Activated CD8-positive, alpha-beta T cell treated with anti-CD3 and anti-CD28 coated beads, Interleukin-2, amount 10 ng/mL, durations not matched to agents 7 days and 5 days (primary cell): ENCODE results near the gene PPIF. TPM values are rescaled to one million over a fixed set of nuclear protein-coding genes. Genes with fewer than 3 reads are reported as not detected.

Experiments
- ATAC-seq: fragments of 150-1000 bp; cut with Tn5 transposase; one replicate; pipeline ENCODE4 v1.10.0; 2021; ENCODE audit warnings: moderate library complexity
- CTCF ChIA-PET: fragments of 350-600 bp; sonication (Branson Sonifier 250); formaldehyde crosslinking; loops from one replicate; lab custom pipeline; 2021; ENCODE audit warnings: antibody characterized with exemption; lab: Charles Lee
- POLR2A ChIA-PET: fragments of 350-600 bp; sonication (Branson Sonifier 250); formaldehyde crosslinking; loops from one replicate; lab custom pipeline; 2021; ENCODE audit warnings: antibody characterized with exemption; lab: Charles Lee
- DNase-seq: peaks from one replicate; pipeline ENCODE4 v3.0.0-alpha.2; 2020
- H3K27ac Mint-ChIP-seq: one replicate; pipeline ENCODE4 v1.8.0; 2021; ENCODE audit warnings: mild to moderate bottlenecking, mixed read lengths
- H3K27me3 Mint-ChIP-seq: one replicate; pipeline ENCODE4 v1.8.0; 2021; ENCODE audit warnings: low read depth, mixed read lengths
- H3K36me3 Mint-ChIP-seq: one replicate; pipeline ENCODE4 v1.8.0; 2021; ENCODE audit warnings: low read depth, mixed read lengths
- H3K4me1 Mint-ChIP-seq: one replicate; pipeline ENCODE4 v1.8.0; 2021; ENCODE audit warnings: low read depth, mixed read lengths
- H3K4me3 Mint-ChIP-seq: one replicate; pipeline ENCODE4 v1.8.0; 2021; ENCODE audit warnings: mild to moderate bottlenecking, mixed read lengths
- H3K9me3 Mint-ChIP-seq: one replicate; pipeline ENCODE4 v1.8.0; 2022; ENCODE audit warnings: mixed read lengths; ENCODE audit not compliant: insufficient read depth
- total RNA-seq, 2 experiments: library from RNA; stranded (reverse); gene quantifications; one replicate each; pipeline ENCODE4 v1.2.3, GENCODE V29; 2021

The PPIF gene
- total RNA-seq, 2 experiments from 2014 or later = 74.7 to 77.7 TPM

GRCh38 chr10:79377557-79378382 lies 30.5 kb downstream of the PPIF start:
- POLR2A ChIA-PET = no interaction called here
- Mint-ChIP-seq H3K4me3 (no peak overlapping the region), H3K9me3 (no peaks in the 10 kb centered on the region), H3K4me1 (peaks cover 4% of the 10 kb centered on the region), H3K27ac (no peak overlapping the region), H3K27me3 (peaks cover 5% of the 10 kb centered on the region), H3K36me3 (no peaks in the 10 kb centered on the region)
- CTCF ChIA-PET = no interaction called here
- DNase-seq (no peak), ATAC-seq (no peak)

- ATAC-seq (no peak), DNase-seq (no peak)
- ChIA-PET POLR2A (no interaction called here), CTCF (no interaction called here)
- H3K4me1 Mint-ChIP-seq = peaks cover 4% of the 10 kb centered on the region
- H3K4me3 Mint-ChIP-seq = no peak overlapping the region
- H3K9me3 Mint-ChIP-seq = no peaks in the 10 kb centered on the region
- peaks cover 1% of the 10 kb centered on the region for H3K27me3 Mint-ChIP-seq
- no peaks in the 10 kb centered on the region for H3K36me3 Mint-ChIP-seq
- H3K27ac Mint-ChIP-seq = no peak overlapping the region
Measured at GRCh38 chr10:79378383-79378646, 31.0 kb downstream of the PPIF start.

DNA sequence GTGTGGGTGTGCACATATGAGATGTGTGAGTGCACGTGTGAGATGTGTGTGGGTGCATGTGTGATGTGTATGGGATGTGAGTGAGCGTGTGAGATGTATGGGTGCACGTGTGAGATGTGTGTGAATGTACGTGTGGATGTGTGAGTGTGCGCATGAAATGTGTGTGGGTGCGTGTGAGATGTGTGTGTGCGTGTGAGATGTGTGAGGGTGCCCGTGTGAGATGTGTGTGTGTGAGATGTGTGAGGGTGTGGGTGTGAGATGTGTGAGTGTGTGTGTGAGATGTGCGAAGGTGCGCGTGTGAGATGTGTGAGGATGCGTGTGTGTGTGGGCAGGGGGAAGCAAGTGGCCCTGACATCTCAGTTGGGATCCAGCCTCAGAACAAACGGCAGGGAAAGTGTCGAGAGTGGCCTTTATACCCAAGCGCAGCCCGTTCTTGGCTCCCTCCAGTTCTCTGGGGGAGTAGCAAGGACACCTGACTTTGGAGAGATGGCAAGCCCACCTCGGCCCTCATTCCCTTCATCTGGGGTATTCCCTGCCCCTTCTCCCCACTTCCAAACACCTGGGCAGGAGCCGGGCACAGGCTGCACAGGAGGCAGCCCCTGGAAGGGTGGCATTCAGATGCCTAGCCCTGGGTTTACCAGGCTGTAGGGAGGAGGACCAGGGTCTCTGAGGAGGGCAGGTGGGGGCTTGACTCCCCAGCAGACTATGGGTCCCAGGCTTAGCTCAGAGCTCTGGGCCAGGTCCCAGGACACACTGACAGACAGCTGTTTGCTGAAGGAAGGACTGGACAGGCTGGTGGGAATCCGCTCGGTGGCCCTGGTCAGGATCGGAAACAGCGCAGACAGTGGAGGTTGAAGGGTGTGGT lies 31.6 kb downstream of the PPIF start:
- H3K4me1 Mint-ChIP-seq = peaks cover 4% of the 10 kb centered on the region
- no peak overlapping the region for H3K4me3 Mint-ChIP-seq
- H3K36me3 Mint-ChIP-seq = no peaks in the 10 kb centered on the region
- DNase-seq = no peak
- no peaks in the 10 kb centered on the region for H3K9me3 Mint-ChIP-seq
- ChIA-PET POLR2A (no interaction called here), CTCF (interaction anchor here (1.0 kb wide), 1 partner anchor 109 kb away, joined by 4 read pairs; no protein-coding TSS in a partner anchor)
- H3K27me3 Mint-ChIP-seq = no peaks in the 10 kb centered on the region
- ATAC-seq = no peak
- no peak overlapping the region for H3K27ac Mint-ChIP-seq

DNA sequence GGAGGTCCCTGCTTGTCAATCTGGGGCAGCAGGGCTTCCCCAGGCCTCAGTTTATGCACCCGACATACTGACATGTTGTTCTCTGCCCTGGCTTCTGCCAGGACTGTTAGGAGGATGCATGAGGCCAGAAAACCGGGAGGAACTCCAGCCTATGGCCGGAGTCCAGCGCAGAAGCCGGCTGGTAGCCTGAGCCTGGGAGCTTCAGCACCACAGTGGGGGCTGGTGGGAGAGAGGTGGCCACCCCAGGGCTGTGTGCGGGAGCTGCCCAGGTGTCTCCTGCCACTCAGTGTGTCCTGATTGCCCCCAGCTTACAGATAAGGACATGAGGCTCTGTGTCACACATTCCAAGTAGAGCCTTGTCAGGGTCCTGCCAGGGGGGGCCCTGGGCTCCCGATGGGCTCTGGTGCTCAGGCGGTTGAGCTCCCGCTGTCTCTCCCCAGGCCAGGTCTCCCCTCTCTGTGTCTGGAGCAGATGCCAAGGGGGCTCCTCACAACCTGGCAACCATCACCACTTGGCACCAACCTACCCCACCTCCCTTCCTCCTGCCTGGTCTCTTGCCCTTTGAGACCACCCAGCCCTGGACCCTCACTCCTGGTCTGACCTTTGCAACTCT lies 32.3 kb downstream of the PPIF start:
- Mint-ChIP-seq H3K27ac (no peak overlapping the region), H3K9me3 (no peaks in the 10 kb centered on the region), H3K27me3 (no peaks in the 10 kb centered on the region), H3K4me1 (peaks cover 3% of the 10 kb centered on the region), H3K4me3 (no peak overlapping the region), H3K36me3 (no peaks in the 10 kb centered on the region)
- ChIA-PET POLR2A (no interaction called here), CTCF (interaction anchor here (1.0 kb wide), 1 partner anchor 108 kb away, joined by 4 read pairs; no protein-coding TSS in a partner anchor)
- DNase-seq (no peak), ATAC-seq (no peak)

DNA sequence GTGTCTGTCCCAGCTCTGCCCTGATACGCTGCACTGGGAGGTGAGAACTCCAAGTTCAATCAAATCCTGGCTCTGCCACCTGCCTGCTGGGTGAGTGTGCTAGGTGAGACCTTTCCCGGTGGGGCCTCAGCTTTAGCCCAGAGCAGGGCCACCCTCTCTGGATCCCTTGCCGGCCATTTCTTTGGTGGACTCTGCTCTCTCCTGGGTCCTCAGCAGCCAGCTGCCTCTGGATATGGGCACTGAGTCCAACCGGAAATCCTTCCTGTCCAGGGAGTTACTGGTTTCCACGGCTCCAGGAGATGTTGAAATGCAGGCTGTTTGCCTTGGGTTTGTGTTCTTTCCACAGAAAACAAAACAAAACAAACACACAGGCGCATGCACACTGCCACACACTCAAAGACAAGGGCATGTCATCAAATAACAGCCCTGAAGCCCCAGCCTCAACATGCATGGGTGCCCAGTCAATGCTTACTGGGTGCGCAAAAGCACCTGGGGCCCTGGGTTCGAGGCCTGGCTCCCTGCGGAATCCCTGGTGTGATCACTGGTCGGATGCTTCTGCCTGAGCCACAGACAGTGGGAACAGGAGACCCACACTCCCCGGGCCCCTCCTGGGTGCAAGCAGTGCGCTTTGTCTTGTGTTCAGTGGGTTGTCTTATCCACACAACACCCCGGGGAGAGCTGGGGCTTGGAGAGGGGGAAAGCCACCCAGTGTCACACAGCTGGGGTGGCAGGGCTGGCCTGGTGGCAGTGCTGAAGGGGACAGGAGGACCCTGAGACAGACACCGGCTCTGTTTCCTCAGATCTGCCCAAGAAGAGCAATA lies 33.1 kb downstream of the PPIF start:
- no peak for DNase-seq
- H3K27ac Mint-ChIP-seq = no peak overlapping the region
- POLR2A ChIA-PET = no interaction called here
- H3K9me3 Mint-ChIP-seq = no peaks in the 10 kb centered on the region
- no peak for ATAC-seq
- no peak overlapping the region for H3K4me3 Mint-ChIP-seq
- no peaks in the 10 kb centered on the region for H3K36me3 Mint-ChIP-seq
- H3K27me3 Mint-ChIP-seq = no peaks in the 10 kb centered on the region
- CTCF ChIA-PET = interaction anchor here (1.0 kb wide), 1 partner anchor 107 kb away, joined by 4 read pairs; no protein-coding TSS in a partner anchor
- H3K4me1 Mint-ChIP-seq = no peaks in the 10 kb centered on the region

- Mint-ChIP-seq H3K36me3 (no peaks in the 10 kb centered on the region), H3K9me3 (no peaks in the 10 kb centered on the region), H3K27ac (no peak overlapping the region), H3K27me3 (no peaks in the 10 kb centered on the region), H3K4me3 (no peak overlapping the region), H3K4me1 (no peaks in the 10 kb centered on the region)
- ChIA-PET CTCF (no interaction called here), POLR2A (no interaction called here)
- no peak for DNase-seq
- ATAC-seq = no peak
Measured at GRCh38 chr10:79380946-79381721, 33.9 kb downstream of the PPIF start.

- no peaks in the 10 kb centered on the region for H3K4me1 Mint-ChIP-seq
- no peak for DNase-seq
- no peak overlapping the region for H3K27ac Mint-ChIP-seq
- no peaks in the 10 kb centered on the region for H3K36me3 Mint-ChIP-seq
- no peak overlapping the region for H3K4me3 Mint-ChIP-seq
- no peaks in the 10 kb centered on the region for H3K27me3 Mint-ChIP-seq
- ATAC-seq = no peak
- H3K9me3 Mint-ChIP-seq = no peaks in the 10 kb centered on the region
- CTCF ChIA-PET = no interaction called here
- POLR2A ChIA-PET = no interaction called here
Measured at GRCh38 chr10:79381804-79382221, 34.5 kb downstream of the PPIF start.

GRCh38 chr10:79382491-79382941 lies 35.2 kb downstream of the PPIF start:
- POLR2A ChIA-PET = no interaction called here
- CTCF ChIA-PET = interaction anchor here (2.3 kb wide), 1 partner anchor 8 kb away, joined by 11 read pairs; no protein-coding TSS in a partner anchor
- H3K36me3 Mint-ChIP-seq = no peaks in the 10 kb centered on the region
- H3K4me1 Mint-ChIP-seq = no peaks in the 10 kb centered on the region
- DNase-seq (no peak), ATAC-seq (no peak)
- H3K9me3 Mint-ChIP-seq = no peaks in the 10 kb centered on the region
- no peak overlapping the region for H3K27ac Mint-ChIP-seq
- no peaks in the 10 kb centered on the region for H3K27me3 Mint-ChIP-seq
- H3K4me3 Mint-ChIP-seq = no peak overlapping the region

GRCh38 chr10:79383974-79384606 lies 36.8 kb downstream of the PPIF start:
- no peaks in the 10 kb centered on the region for H3K4me1 Mint-ChIP-seq
- CTCF ChIA-PET = interaction anchor here (2.3 kb wide), 1 partner anchor 10 kb away, joined by 11 read pairs; no protein-coding TSS in a partner anchor
- POLR2A ChIA-PET = no interaction called here
- no peaks in the 10 kb centered on the region for H3K36me3 Mint-ChIP-seq
- DNase-seq (no peak), ATAC-seq (no peak)
- no peaks in the 10 kb centered on the region for H3K27me3 Mint-ChIP-seq
- no peak overlapping the region for H3K4me3 Mint-ChIP-seq
- no peak overlapping the region for H3K27ac Mint-ChIP-seq
- H3K9me3 Mint-ChIP-seq = no peaks in the 10 kb centered on the region

GRCh38 chr10:79384773-79385391 lies 37.6 kb downstream of the PPIF start:
- ChIA-PET CTCF (no interaction called here), POLR2A (no interaction called here)
- Mint-ChIP-seq H3K4me1 (no peaks in the 10 kb centered on the region), H3K4me3 (no peak overlapping the region), H3K27me3 (no peaks in the 10 kb centered on the region), H3K27ac (no peak overlapping the region), H3K36me3 (no peaks in the 10 kb centered on the region), H3K9me3 (no peaks in the 10 kb centered on the region)
- no peak for ATAC-seq
- DNase-seq = no peak
